AG09309 (cell line): ENCODE data around the gene SLC7A7.

Source experiments
- DNase-seq: peaks from one replicate; pipeline ENCODE4 v3.0.0-alpha.2; 2010; ENCODE audit warnings: low read depth
- H3K4me3 ChIP-seq: 2 replicates; pipeline ENCODE4 v1.5.1; 2011; ENCODE audit warnings: mild to moderate bottlenecking, low read depth, low read length, moderate library complexity; ENCODE audit not compliant: control insufficient read depth
- CTCF ChIP-seq: IDR thresholded peaks from 2 replicates; pipeline ENCODE4 v1.5.1; 2011; ENCODE audit warnings: mild to moderate bottlenecking, low read depth, low read length, inconsistent platforms; ENCODE audit not compliant: insufficient read depth, control insufficient read depth; ENCODE audit errors: missing control alignments

The SLC7A7 gene

GRCh38 chr14:22803687-22803974 is 11.6 kb downstream of the SLC7A7 start:
- H3K4me3 ChIP-seq, result no peak overlapping the region
- TF ChIP-seq CTCF, result no peak
- no peak for DNase-seq

- H3K4me3 ChIP-seq, result no peak overlapping the region
- DNase-seq, result no peak
- TF ChIP-seq CTCF, result no peak
These were observed 12.2 kb downstream of the SLC7A7 start for GRCh38 chr14:22802860-22803686.

- no peak for DNase-seq
- H3K4me3 ChIP-seq, result no peak overlapping the region
- TF ChIP-seq CTCF, result no peak
These were observed 13.5 kb downstream of the SLC7A7 start for GRCh38 chr14:22801716-22802115.

- no peak for DNase-seq
- no peak for TF ChIP-seq CTCF
- H3K4me3 ChIP-seq, result no peak overlapping the region
These were observed 14.9 kb downstream of the SLC7A7 start for GRCh38 chr14:22800346-22800745.

- no peak for DNase-seq
- H3K4me3 ChIP-seq, result no peak overlapping the region
- TF ChIP-seq CTCF, result no peak
These were observed 16.7 kb downstream of the SLC7A7 start for GRCh38 chr14:22798528-22798927.

GRCh38 chr14:22797017-22797917 is 18.0 kb downstream of the SLC7A7 start:
- no peak for DNase-seq
- no peak for TF ChIP-seq CTCF
- H3K4me3 ChIP-seq, result no peak overlapping the region
